ENCODE data around the gene GALC. TPM values are rescaled to one million over a fixed set of nuclear protein-coding genes. Genes with fewer than 3 reads are reported as not detected.

The GALC gene
- total RNA-seq, 1 experiment from 2014 or later: 10.7 TPM

DNA sequence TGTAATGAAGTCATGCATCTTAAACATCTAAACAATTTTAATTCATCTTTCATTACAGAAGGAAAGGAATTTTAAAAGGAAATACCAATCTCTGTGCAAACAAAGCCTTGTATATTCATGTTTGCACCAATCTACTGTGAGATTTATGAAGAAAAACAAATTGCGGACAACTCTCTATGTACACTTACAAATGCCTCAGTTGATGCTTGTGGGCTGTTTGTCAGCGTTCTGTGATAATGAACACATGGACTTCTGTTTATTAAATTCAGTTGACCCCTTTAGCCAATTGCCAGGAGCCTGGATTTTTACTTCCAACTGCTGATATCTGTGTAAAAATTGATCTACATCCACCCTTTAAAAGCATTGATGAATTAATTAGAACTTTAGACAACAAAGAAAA, 17.3 kb upstream of the GALC start (continued):
- TF ChIP-seq, protein P1, sequence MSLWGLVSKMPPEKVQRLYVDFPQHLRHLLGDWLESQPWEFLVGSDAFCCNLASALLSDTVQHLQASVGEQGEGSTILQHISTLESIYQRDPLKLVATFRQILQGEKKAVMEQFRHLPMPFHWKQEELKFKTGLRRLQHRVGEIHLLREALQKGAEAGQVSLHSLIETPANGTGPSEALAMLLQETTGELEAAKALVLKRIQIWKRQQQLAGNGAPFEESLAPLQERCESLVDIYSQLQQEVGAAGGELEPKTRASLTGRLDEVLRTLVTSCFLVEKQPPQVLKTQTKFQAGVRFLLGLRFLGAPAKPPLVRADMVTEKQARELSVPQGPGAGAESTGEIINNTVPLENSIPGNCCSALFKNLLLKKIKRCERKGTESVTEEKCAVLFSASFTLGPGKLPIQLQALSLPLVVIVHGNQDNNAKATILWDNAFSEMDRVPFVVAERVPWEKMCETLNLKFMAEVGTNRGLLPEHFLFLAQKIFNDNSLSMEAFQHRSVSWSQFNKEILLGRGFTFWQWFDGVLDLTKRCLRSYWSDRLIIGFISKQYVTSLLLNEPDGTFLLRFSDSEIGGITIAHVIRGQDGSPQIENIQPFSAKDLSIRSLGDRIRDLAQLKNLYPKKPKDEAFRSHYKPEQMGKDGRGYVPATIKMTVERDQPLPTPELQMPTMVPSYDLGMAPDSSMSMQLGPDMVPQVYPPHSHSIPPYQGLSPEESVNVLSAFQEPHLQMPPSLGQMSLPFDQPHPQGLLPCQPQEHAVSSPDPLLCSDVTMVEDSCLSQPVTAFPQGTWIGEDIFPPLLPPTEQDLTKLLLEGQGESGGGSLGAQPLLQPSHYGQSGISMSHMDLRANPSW (CRISPR knock-in tag; conservative IDR thresholded peaks at IDR 0.05; ENCODE audit: low read depth): no peak
- TF ChIP-seq ATF3 (CRISPR knock-in tag; conservative IDR thresholded peaks at IDR 0.05): no peak
- TF ChIP-seq, protein P2, sequence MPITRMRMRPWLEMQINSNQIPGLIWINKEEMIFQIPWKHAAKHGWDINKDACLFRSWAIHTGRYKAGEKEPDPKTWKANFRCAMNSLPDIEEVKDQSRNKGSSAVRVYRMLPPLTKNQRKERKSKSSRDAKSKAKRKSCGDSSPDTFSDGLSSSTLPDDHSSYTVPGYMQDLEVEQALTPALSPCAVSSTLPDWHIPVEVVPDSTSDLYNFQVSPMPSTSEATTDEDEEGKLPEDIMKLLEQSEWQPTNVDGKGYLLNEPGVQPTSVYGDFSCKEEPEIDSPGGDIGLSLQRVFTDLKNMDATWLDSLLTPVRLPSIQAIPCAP (CRISPR knock-in tag; IDR thresholded peaks at IDR 0.05): no peak
- no peak for TF ChIP-seq ZBTB21 (CRISPR knock-in tag; IDR thresholded peaks at IDR 0.05; ENCODE audit: borderline replicate concordance)
- no peak for TF ChIP-seq TEAD4 (CRISPR knock-in tag; IDR thresholded peaks at IDR 0.05)
- TF ChIP-seq NFATC4 (CRISPR knock-in tag; IDR thresholded peaks at IDR 0.05): no peak

DNA sequence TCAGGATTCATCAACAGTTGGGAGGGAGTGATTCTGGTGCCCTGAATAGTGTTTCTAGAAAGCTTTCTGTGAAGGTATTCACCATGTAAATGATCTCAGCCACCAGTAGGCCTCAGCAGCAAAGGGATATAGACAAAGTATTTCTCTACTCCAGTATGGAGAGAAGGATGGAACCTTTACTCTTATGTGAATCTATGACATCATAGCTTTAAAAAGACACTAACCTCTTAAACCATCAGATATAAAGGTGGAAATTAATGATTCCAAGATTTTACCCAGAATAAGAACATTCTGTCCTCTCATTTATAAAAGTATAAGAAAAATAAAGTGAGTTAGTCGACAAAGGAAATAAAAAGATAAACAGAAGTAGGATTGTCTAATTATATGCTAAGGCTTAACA, 16.5 kb upstream of the GALC start:
- Mint-ChIP-seq H3K4me1 (peaks cover 5% of the 10 kb centered on the region; the same call in 1 of the 2 replicates), H3K4me3 (no peak overlapping the region), H3K9me3 (no peaks in the 10 kb centered on the region), H3K36me3 (no peaks in the 10 kb centered on the region), H3K27ac (no peak overlapping the region), H3K27me3 (ENCODE audit: low read depth) (no peaks in the 10 kb centered on the region)
- no peak for TF ChIP-seq CBFB (CRISPR knock-in tag; IDR thresholded peaks at IDR 0.05; ENCODE audit: low read depth)
- no peak for TF ChIP-seq CREB1 (CRISPR knock-in tag; IDR thresholded peaks at IDR 0.05)
- TF ChIP-seq, protein P3, sequence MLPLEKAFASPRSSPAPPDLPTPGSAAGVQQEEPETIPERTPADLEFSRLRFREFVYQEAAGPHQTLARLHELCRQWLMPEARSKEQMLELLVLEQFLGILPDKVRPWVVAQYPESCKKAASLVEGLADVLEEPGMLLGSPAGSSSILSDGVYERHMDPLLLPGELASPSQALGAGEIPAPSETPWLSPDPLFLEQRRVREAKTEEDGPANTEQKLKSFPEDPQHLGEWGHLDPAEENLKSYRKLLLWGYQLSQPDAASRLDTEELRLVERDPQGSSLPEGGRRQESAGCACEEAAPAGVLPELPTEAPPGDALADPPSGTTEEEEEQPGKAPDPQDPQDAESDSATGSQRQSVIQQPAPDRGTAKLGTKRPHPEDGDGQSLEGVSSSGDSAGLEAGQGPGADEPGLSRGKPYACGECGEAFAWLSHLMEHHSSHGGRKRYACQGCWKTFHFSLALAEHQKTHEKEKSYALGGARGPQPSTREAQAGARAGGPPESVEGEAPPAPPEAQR (CRISPR knock-in tag; IDR thresholded peaks at IDR 0.05): no peak
- no peak for TF ChIP-seq ZNF121 (CRISPR knock-in tag; IDR thresholded peaks at IDR 0.05)
- TF ChIP-seq ZNF138 (CRISPR knock-in tag; conservative IDR thresholded peaks at IDR 0.05): no peak
- TF ChIP-seq ZNF232 (CRISPR knock-in tag; IDR thresholded peaks at IDR 0.05): no peak
- no peak for TF ChIP-seq ZNF317 (CRISPR knock-in tag; IDR thresholded peaks at IDR 0.05; ENCODE audit: borderline replicate concordance, low read depth)
- TF ChIP-seq, protein P4, sequence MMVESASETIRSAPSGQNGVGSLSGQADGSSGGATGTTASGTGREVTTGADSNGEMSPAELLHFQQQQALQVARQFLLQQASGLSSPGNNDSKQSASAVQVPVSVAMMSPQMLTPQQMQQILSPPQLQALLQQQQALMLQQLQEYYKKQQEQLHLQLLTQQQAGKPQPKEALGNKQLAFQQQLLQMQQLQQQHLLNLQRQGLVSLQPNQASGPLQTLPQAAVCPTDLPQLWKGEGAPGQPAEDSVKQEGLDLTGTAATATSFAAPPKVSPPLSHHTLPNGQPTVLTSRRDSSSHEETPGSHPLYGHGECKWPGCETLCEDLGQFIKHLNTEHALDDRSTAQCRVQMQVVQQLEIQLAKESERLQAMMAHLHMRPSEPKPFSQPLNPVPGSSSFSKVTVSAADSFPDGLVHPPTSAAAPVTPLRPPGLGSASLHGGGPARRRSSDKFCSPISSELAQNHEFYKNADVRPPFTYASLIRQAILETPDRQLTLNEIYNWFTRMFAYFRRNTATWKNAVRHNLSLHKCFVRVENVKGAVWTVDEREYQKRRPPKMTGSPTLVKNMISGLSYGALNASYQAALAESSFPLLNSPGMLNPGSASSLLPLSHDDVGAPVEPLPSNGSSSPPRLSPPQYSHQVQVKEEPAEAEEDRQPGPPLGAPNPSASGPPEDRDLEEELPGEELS (CRISPR knock-in tag; IDR thresholded peaks at IDR 0.05): no peak
- TF ChIP-seq IRF2 (CRISPR knock-in tag; IDR thresholded peaks at IDR 0.05; ENCODE audit: borderline replicate concordance, low read depth): no peak
- TF ChIP-seq MYBL2 (CRISPR knock-in tag; IDR thresholded peaks at IDR 0.05): no peak
- TF ChIP-seq FOXJ3 (CRISPR knock-in tag; IDR thresholded peaks at IDR 0.05; ENCODE audit: borderline replicate concordance): no peak
- DNase-seq (ENCODE audit: low spot score): no peak
- ATAC-seq: no peak
- POLR2A ChIA-PET: no interaction called here
- CTCF ChIA-PET: interaction anchor here (0.9 kb wide), 1 partner anchor 159 kb away, joined by 4 read pairs; no protein-coding TSS in a partner anchor

Data from WTC11 (cell line).